WI38 (cell line): ENCODE measurements around the gene B4GALNT4.

Experiments used
- H3K4me3 ChIP-seq: 2 replicates; pipeline ENCODE4 v1.5.1; 2011; ENCODE audit warnings: low read depth, mild to moderate bottlenecking, control low read depth, low read length
- CTCF ChIP-seq: IDR thresholded peaks from 2 replicates; pipeline ENCODE4 v1.5.1; 2012; ENCODE audit warnings: low read depth, mild to moderate bottlenecking, control low read depth, low read length

Gene B4GALNT4

GRCh38 chr11:413120-414081 is 44.1 kb downstream of the B4GALNT4 start:
- no peak for TF ChIP-seq CTCF
- H3K4me3 ChIP-seq = no peak overlapping the region

GRCh38 chr11:414318-414857 is 45.1 kb downstream of the B4GALNT4 start:
- no peak for TF ChIP-seq CTCF
- no peak overlapping the region for H3K4me3 ChIP-seq

- no peak overlapping the region for H3K4me3 ChIP-seq
- no peak for TF ChIP-seq CTCF
These were observed 46.3 kb downstream of the B4GALNT4 start for GRCh38 chr11:415640-416041.

GRCh38 chr11:416051-416756 is 46.9 kb downstream of the B4GALNT4 start:
- peak overlapping the region; percentile 50; the same call in 1 of the 2 replicates for H3K4me3 ChIP-seq
- no peak for TF ChIP-seq CTCF

- TF ChIP-seq CTCF = no peak
- H3K4me3 ChIP-seq = peak overlapping the region; percentile 50
These were observed 47.7 kb downstream of the B4GALNT4 start for GRCh38 chr11:416757-417621.

- TF ChIP-seq CTCF = no peak
- H3K4me3 ChIP-seq = no peak overlapping the region
These were observed 48.5 kb downstream of the B4GALNT4 start for GRCh38 chr11:417652-418342.
